Choroid plexus epithelial cell (primary cell): Measurements from ENCODE around the gene SLC38A10.

Source experiments
- DNase-seq: peaks from one replicate; pipeline ENCODE4 v3.0.0-alpha.2; 2010; ENCODE audit warnings: low read depth
- H3K4me3 ChIP-seq: 2 replicates; pipeline ENCODE4 v1.5.1; 2011; ENCODE audit warnings: low read depth, mild to moderate bottlenecking, control low read depth, low read length, moderate library complexity
- TF ChIP-seq, protein P1 (sequence below): conservative IDR thresholded peaks from 2 replicates; pipeline ENCODE4 v1.5.1; 2011; ENCODE audit warnings: low read depth, mild to moderate bottlenecking, control low read depth, inconsistent platforms, low read length, moderate library complexity

Gene SLC38A10

DNA sequence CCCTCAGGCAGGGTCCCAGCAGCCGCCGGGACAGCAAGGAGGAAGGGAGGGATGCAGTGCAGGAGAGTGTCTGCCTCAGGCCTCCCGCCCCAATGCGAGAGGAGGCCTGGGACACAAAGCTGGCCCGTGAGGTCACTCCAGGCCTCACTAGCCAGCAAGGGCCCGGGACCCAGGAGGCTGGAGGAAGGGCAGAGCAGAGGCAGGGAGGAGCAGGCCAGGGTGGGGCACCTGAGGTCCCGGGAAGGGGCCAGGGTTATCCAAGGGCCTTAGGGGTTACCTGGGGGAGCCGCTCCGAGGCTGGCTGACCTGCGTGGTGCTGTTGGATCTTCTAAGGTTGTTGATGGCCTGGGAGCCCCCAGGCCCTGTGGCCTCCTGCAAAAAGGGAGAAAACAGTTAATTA is 86.5 kb downstream of the SLC38A10 start:
- TF ChIP-seq, protein P1, sequence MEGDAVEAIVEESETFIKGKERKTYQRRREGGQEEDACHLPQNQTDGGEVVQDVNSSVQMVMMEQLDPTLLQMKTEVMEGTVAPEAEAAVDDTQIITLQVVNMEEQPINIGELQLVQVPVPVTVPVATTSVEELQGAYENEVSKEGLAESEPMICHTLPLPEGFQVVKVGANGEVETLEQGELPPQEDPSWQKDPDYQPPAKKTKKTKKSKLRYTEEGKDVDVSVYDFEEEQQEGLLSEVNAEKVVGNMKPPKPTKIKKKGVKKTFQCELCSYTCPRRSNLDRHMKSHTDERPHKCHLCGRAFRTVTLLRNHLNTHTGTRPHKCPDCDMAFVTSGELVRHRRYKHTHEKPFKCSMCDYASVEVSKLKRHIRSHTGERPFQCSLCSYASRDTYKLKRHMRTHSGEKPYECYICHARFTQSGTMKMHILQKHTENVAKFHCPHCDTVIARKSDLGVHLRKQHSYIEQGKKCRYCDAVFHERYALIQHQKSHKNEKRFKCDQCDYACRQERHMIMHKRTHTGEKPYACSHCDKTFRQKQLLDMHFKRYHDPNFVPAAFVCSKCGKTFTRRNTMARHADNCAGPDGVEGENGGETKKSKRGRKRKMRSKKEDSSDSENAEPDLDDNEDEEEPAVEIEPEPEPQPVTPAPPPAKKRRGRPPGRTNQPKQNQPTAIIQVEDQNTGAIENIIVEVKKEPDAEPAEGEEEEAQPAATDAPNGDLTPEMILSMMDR, result no peak
- no peak overlapping the region for H3K4me3 ChIP-seq
- no peak for DNase-seq

DNA sequence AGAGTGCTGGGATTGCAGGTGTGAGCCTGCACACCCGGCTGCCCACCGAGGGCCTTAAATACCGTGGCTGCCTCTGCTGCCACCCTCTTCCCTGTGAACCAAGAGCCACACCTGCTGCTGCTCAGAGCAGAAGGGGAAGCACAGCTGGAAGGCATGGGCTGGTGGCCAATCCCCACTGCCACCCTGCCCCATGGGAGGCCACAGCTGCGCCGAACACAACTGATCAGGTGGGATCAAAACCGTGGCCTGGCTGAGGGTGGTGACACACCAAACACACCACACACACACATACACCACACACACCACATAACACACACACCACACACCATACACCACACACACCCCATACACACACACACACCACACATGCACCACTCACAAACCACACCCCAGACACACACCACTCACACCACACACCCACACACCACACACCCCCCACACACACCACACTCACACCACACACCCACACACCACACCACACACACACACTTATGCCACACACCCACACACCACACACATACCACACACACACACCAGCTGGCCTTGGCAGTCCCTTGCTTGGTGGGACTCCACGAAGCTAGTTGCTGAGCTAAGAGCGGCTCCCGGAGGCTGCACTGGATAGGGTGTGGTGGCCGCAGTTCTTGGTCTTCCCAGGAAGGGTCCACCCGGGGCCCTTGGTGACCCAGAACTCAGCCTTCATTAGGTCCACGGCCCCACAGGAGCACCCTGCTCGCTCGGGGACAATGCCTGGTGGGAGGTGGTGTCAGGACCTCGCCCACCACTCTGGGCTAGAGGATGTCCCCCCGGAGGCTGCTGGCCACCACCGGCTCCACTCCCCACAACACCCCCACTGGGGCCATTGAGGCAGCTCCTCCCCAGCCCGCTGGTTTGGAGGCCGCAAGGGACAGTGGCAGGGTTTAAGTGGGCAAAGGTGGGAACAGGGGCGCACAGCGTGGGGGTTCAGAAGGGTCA is 87.2 kb downstream of the SLC38A10 start:
- no peak for DNase-seq
- no peak overlapping the region for H3K4me3 ChIP-seq
- TF ChIP-seq, protein P1, result no peak

DNA sequence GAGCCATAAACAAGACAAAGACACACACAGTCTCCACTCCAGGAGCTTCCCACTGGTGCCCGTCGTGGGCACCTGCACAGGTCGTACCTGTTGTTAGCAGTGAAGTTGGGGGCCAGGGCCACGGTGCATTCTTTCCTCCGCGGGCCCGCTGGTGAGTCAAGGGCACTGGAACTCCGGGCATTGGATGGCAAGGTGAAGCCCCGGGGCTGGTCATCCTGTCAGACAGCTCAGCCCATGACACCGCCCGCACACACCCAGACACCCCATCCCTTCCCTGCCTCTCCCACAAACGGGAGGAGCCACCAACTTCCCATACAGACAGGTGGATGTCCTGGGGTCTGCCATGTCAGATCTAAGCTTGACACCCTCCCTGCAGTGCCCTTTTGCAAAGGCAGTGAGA is 88.5 kb downstream of the SLC38A10 start:
- no peak overlapping the region for H3K4me3 ChIP-seq
- no peak for DNase-seq
- TF ChIP-seq, protein P1, result no peak

DNA sequence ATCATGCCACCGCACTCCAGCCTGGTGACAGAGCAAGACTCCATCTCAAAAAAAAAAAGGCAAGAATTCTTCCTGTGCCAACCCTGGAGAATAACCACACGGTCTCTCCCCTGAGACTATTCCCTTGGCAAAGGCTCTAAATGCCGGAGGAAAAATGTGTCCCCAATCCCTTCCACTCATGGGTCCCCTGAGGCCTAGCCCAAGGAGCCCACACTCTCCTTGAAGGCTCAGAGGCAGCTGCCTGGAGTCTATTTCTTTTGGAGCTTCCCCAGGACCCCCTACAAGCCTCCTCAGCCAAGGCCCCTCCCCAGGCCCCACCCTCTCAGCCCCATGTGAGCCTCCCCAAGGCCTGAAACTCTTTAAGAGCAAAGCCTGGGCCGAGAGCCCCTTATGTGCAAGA is 88.9 kb downstream of the SLC38A10 start:
- TF ChIP-seq, protein P1, result no peak
- no peak overlapping the region for H3K4me3 ChIP-seq
- no peak for DNase-seq

DNA sequence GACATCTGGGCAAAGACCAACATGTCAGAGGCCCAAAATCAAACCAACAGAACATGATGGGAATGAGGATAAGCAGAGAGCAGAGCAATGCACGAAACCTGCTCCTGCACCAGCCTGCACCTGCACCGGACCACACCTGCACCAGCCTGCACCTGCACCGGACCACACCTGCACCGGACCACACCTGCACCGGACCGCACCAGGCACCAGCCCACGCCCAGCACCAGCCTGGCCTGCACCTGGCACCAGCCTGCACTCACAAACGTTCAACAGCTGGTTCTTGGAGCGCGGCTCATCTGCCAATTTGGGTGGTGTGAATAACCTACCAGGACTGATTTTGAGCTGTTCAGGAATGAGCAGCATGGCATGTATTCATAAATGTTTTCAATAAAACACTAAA is 90.5 kb downstream of the SLC38A10 start:
- TF ChIP-seq, protein P1, result no peak
- no peak for DNase-seq
- H3K4me3 ChIP-seq, result no peak overlapping the region

DNA sequence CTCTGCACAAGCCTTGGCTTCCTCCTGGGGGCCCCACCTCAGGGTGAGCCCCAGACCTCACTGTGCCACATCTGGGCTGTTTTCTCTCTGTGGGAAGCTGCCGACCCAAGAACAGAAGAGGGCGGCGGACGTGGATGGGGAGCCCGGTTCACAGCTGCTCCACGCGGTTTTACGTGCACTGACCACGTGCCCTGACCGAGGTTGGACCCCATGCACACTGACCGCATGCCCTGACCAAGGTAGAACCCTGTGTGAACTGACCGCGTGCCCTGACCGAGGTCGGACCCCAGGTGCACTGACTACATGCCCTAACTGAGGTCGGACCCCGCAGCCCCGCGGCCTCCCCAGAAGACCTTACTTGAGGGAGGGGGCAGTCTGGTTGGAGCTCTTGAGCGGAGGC is 92.0 kb downstream of the SLC38A10 start:
- DNase-seq, result no peak
- H3K4me3 ChIP-seq, result no peak overlapping the region
- TF ChIP-seq, protein P1, result no peak

DNA sequence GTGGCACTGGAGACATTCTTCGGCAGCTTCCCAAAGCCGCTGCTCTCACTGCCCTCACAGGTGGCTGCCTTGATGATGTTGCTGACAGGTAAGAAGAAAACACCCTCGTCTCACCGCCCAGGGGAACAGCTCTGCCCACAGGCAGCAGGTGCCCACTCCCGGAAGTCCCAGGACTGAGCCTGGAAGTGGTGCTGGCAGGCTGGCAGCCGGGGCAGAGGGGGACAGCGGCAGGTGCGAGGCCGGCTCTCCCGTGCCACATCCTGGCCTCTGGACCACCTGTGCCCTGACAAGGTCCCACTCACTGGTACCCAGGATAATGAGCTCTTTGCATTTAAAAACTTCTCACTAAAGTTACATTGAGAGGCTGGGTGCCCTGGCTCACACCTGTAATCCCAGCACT is 92.8 kb downstream of the SLC38A10 start:
- no peak overlapping the region for H3K4me3 ChIP-seq
- no peak for DNase-seq
- TF ChIP-seq, protein P1, result no peak
